Trophoblast cell (in vitro differentiated cells and primary cell): ENCODE data around the gene KDM2B.

Experiments used
- DNase-seq, 2 donors: peaks; one replicate each; pipeline ENCODE4 v3.0.0-alpha.2; 2016
- H2AFZ ChIP-seq: 2 replicates; pipeline ENCODE4 v1.6.1; 2013; ENCODE audit warnings: low read length, moderate library complexity, mild to moderate bottlenecking; ENCODE audit not compliant: insufficient read depth, poor library complexity
- H2AK5ac ChIP-seq: 2 replicates; pipeline ENCODE4 v1.6.1; 2013; ENCODE audit warnings: mild to moderate bottlenecking, low read length
- H2BK120ac ChIP-seq: 2 replicates; pipeline ENCODE4 v1.6.1; 2013; ENCODE audit warnings: low read length, mild to moderate bottlenecking, moderate library complexity; ENCODE audit not compliant: insufficient read depth, poor library complexity
- H2BK12ac ChIP-seq: 2 replicates; pipeline ENCODE4 v1.6.1; 2013; ENCODE audit warnings: mild to moderate bottlenecking, low read length, moderate library complexity
- H2BK5ac ChIP-seq: 2 replicates; pipeline ENCODE4 v1.6.1; 2013; ENCODE audit warnings: low read length, low read depth, moderate library complexity, mild to moderate bottlenecking; ENCODE audit not compliant: poor library complexity
- H3K14ac ChIP-seq: 2 replicates; pipeline ENCODE4 v1.6.1; 2013; ENCODE audit warnings: mild to moderate bottlenecking, low read length
- H3K18ac ChIP-seq: 2 replicates; pipeline ENCODE4 v1.6.1; 2013; ENCODE audit warnings: mild to moderate bottlenecking, low read length
- H3K23ac ChIP-seq: 2 replicates; pipeline ENCODE4 v1.6.1; 2013; ENCODE audit warnings: low read length
- H3K27ac ChIP-seq: 2 replicates; pipeline ENCODE4 v1.5.1; 2013; ENCODE audit warnings: low read depth, mild to moderate bottlenecking, inconsistent platforms, low read length, moderate library complexity
- H3K27me3 ChIP-seq: 2 replicates; pipeline ENCODE4 v1.6.1; 2013; ENCODE audit warnings: inconsistent platforms, mild to moderate bottlenecking, low read length, moderate library complexity; ENCODE audit not compliant: insufficient read depth
- H3K36me3 ChIP-seq, 2 experiments: 1 replicate in 1 of 2; 2 replicates in 1 of 2; pipeline ENCODE4 v1.6.1; 2013; ENCODE audit warnings: low read length in 2 of 2, mild to moderate bottlenecking in 2 of 2, moderate library complexity in 1 of 2; ENCODE audit not compliant: insufficient read depth in 2 of 2, control insufficient read depth in 1 of 2
- H3K4ac ChIP-seq: 2 replicates; pipeline ENCODE4 v1.6.1; 2013; ENCODE audit warnings: low read depth, mild to moderate bottlenecking, low read length, moderate library complexity
- H3K4me1 ChIP-seq, 2 experiments: 1 replicate in 1 of 2; 2 replicates in 1 of 2; pipeline ENCODE4 v1.6.1; 2013; ENCODE audit warnings: low read length in 2 of 2, mild to moderate bottlenecking in 2 of 2, moderate library complexity in 1 of 2; ENCODE audit not compliant: insufficient read depth in 2 of 2, control insufficient read depth in 1 of 2
- H3K4me2 ChIP-seq: 2 replicates; pipeline ENCODE4 v1.6.1; 2013; ENCODE audit warnings: inconsistent platforms, mild to moderate bottlenecking, low read length, moderate library complexity
- H3K4me3 ChIP-seq: 2 replicates; pipeline ENCODE4 v1.5.1; 2013; ENCODE audit warnings: mild to moderate bottlenecking, low read depth, low read length, inconsistent platforms
- H3K79me1 ChIP-seq: one replicate; pipeline ENCODE4 v1.6.1; 2013; ENCODE audit warnings: low read length
- H3K79me2 ChIP-seq: 2 replicates; pipeline ENCODE4 v1.6.1; 2013; ENCODE audit warnings: low read length, mild to moderate bottlenecking; ENCODE audit not compliant: control insufficient read depth, insufficient read depth, poor library complexity
- H3K9ac ChIP-seq: 2 replicates; pipeline ENCODE4 v1.6.1; 2013; ENCODE audit warnings: mild to moderate bottlenecking, low read length
- H3K9me3 ChIP-seq: 2 replicates; pipeline ENCODE4 v1.6.1; 2013; ENCODE audit warnings: low read depth, mild to moderate bottlenecking, control low read depth, inconsistent platforms, low read length; ENCODE audit not compliant: insufficient read depth
- H4K12ac ChIP-seq: 2 replicates; pipeline ENCODE4 v1.6.1; 2013; ENCODE audit warnings: low read depth, mild to moderate bottlenecking, low read length, moderate library complexity
- H4K8ac ChIP-seq: 2 replicates; pipeline ENCODE4 v1.6.1; 2013; ENCODE audit warnings: low read depth, mild to moderate bottlenecking, low read length, moderate library complexity
- H4K91ac ChIP-seq: one replicate; pipeline ENCODE4 v1.6.1; 2013; ENCODE audit warnings: low read depth, mild to moderate bottlenecking, low read length, moderate library complexity
- WGBS: extraction: QIAGEN DNeasy Blood & Tissue Kit; methylation state at CpG from one replicate; pipeline ENCODE4 v1.1.7; 2013; ENCODE audit warnings: missing lambda C conversion rate; ENCODE audit not compliant: insufficient read length, insufficient coverage; ENCODE audit errors: extremely low coverage; 5-methylcytosine and 5-hydroxymethylcytosine counted together

Gene KDM2B

GRCh38 chr12:121424624-121424975, 156.2 kb downstream of the KDM2B start:
- no peak for DNase-seq
- Histone ChIP-seq H4K8ac (no peak overlapping the region), H3K79me1 (no peaks in the 10 kb centered on the region), H3K4me3 (no peak overlapping the region), H2BK12ac (no peak overlapping the region), H3K27me3 (no peaks in the 10 kb centered on the region), H3K79me2 (no peaks in the 10 kb centered on the region), H3K9ac (no peak overlapping the region), H2AFZ (no peak overlapping the region), H3K4ac (no peak overlapping the region), H4K12ac (no peak overlapping the region), H2AK5ac (no peak overlapping the region), H2BK5ac (no peak overlapping the region), H3K23ac (no peak overlapping the region), H3K27ac (no peak overlapping the region), H3K14ac (no peak overlapping the region), H4K91ac (no peak overlapping the region), H3K4me1 (no peaks in the 10 kb centered on the region), H3K4me2 (no peak overlapping the region), H3K9me3 (no peaks in the 10 kb centered on the region), H2BK120ac (no peak overlapping the region), H3K36me3 (peaks cover 29 to 62% of the 10 kb centered on the region in 2 experiments), H3K18ac (no peak overlapping the region)
- WGBS = no CpG with 5 or more reads among the region's 1 CpG

GRCh38 chr12:121423682-121424623, 156.9 kb downstream of the KDM2B start:
- H3K9me3 ChIP-seq = no peaks in the 10 kb centered on the region

GRCh38 chr12:121423253-121423652, 157.6 kb downstream of the KDM2B start:
- H4K91ac ChIP-seq = no peak overlapping the region
- H3K23ac ChIP-seq = no peak overlapping the region
- H3K4me3 ChIP-seq = peak overlapping the region; percentile 25
- no peak for DNase-seq
- no peaks in the 10 kb centered on the region for H3K27me3 ChIP-seq
- H3K4me2 ChIP-seq = no peak overlapping the region
- H3K9me3 ChIP-seq = no peaks in the 10 kb centered on the region
- H3K4me1 ChIP-seq = no peaks in the 10 kb centered on the region
- no peak overlapping the region for H3K18ac ChIP-seq
- peak overlapping the region; percentile 7 for H3K9ac ChIP-seq
- no peak overlapping the region for H2BK5ac ChIP-seq
- H2AFZ ChIP-seq = no peak overlapping the region
- H2BK120ac ChIP-seq = no peak overlapping the region
- no CpG with 5 or more reads among the region's 14 CpGs for WGBS
- H4K8ac ChIP-seq = no peak overlapping the region
- peaks cover 30 to 64% of the 10 kb centered on the region in 2 experiments for H3K36me3 ChIP-seq
- H3K27ac ChIP-seq = no peak overlapping the region
- no peak overlapping the region for H4K12ac ChIP-seq
- H3K14ac ChIP-seq = no peak overlapping the region
- no peak overlapping the region for H2AK5ac ChIP-seq
- no peaks in the 10 kb centered on the region for H3K79me2 ChIP-seq
- no peak overlapping the region for H3K4ac ChIP-seq
- no peaks in the 10 kb centered on the region for H3K79me1 ChIP-seq
- no peak overlapping the region for H2BK12ac ChIP-seq

More at GRCh38 chr12:121423682-121424623, 156.9 kb downstream of the KDM2B start:
- Histone ChIP-seq H3K9ac (peak overlapping the region; percentile 48), H3K4me3 (no peak overlapping the region), H2BK12ac (no peak overlapping the region), H3K4me1 (no peaks in the 10 kb centered on the region), H2BK5ac (no peak overlapping the region), H2AFZ (no peak overlapping the region), H3K79me1 (no peaks in the 10 kb centered on the region), H3K4ac (no peak overlapping the region), H3K79me2 (no peaks in the 10 kb centered on the region), H4K91ac (no peak overlapping the region), H3K4me2 (no peak overlapping the region), H4K8ac (no peak overlapping the region), H3K36me3 (peaks cover 30 to 66% of the 10 kb centered on the region in 2 experiments), H4K12ac (no peak overlapping the region), H3K14ac (no peak overlapping the region), H2BK120ac (no peak overlapping the region), H3K27me3 (no peaks in the 10 kb centered on the region), H2AK5ac (no peak overlapping the region), H3K18ac (no peak overlapping the region), H3K27ac (no peak overlapping the region), H3K23ac (no peak overlapping the region)
- no CpG with 5 or more reads among the region's 13 CpGs for WGBS
- peak in 1 of 2 donors; percentile 9 for DNase-seq

- Histone ChIP-seq H3K14ac (no peak overlapping the region), H3K9me3 (no peaks in the 10 kb centered on the region), H2BK120ac (no peak overlapping the region), H3K27me3 (no peaks in the 10 kb centered on the region), H3K4me3 (no peak overlapping the region), H3K79me2 (no peaks in the 10 kb centered on the region), H3K4me2 (no peak overlapping the region), H2AK5ac (no peak overlapping the region), H3K4ac (no peak overlapping the region), H3K27ac (no peak overlapping the region), H3K9ac (no peak overlapping the region), H3K23ac (no peak overlapping the region), H3K79me1 (no peaks in the 10 kb centered on the region), H2BK5ac (no peak overlapping the region), H3K4me1 (no peaks in the 10 kb centered on the region), H2BK12ac (no peak overlapping the region), H4K8ac (no peak overlapping the region), H3K36me3 (peaks cover 27 to 57% of the 10 kb centered on the region in 2 experiments), H3K18ac (no peak overlapping the region), H2AFZ (no peak overlapping the region), H4K91ac (no peak overlapping the region), H4K12ac (no peak overlapping the region)
- no peak for DNase-seq
- 100% methylated on average over 2 of the region's 6 CpGs for WGBS
Observed at GRCh38 chr12:121420109-121420508, 160.7 kb downstream of the KDM2B start.
